AG20443 (cell line): Measurements from ENCODE around the gene NOL4L.
"Not testable (repeated sequence)": the region's sequence is repeated elsewhere in the genome, so short reads cannot be mapped to it uniquely, and the experiment has no call there.

Experiments used
- DNase-seq: peaks from one replicate; pipeline ENCODE4 v3.0.0; 2012; ENCODE audit warnings: low spot score, mixed read lengths

Gene NOL4L

GRCh38 chr20:32507998-32508774, 76.9 kb downstream of the NOL4L start:
- DNase-seq = no peak

- DNase-seq = no peak
Observed at GRCh38 chr20:32506721-32507120, 78.4 kb downstream of the NOL4L start.

GRCh38 chr20:32505723-32506473, 79.2 kb downstream of the NOL4L start:
- DNase-seq = no peak

- DNase-seq = no peak
Observed at GRCh38 chr20:32501709-32502108, 83.4 kb downstream of the NOL4L start.

- DNase-seq = no peak
Observed at GRCh38 chr20:32497589-32498224, 87.4 kb downstream of the NOL4L start.

GRCh38 chr20:32496811-32497533, 88.2 kb downstream of the NOL4L start:
- no peak for DNase-seq

- DNase-seq = no peak
Observed at GRCh38 chr20:32495949-32496348, 89.2 kb downstream of the NOL4L start.

GRCh38 chr20:32495217-32495565, 89.9 kb downstream of the NOL4L start:
- no peak for DNase-seq

GRCh38 chr20:32494483-32495216, 90.5 kb downstream of the NOL4L start:
- no peak for DNase-seq

- DNase-seq = no peak
Observed at GRCh38 chr20:32493356-32493755, 91.8 kb downstream of the NOL4L start.

- DNase-seq = not testable (repeated sequence)
Observed at GRCh38 chr20:32491764-32492151, 93.4 kb downstream of the NOL4L start.

GRCh38 chr20:32490942-32491763, 94.0 kb downstream of the NOL4L start:
- no peak for DNase-seq

GRCh38 chr20:32488066-32488838, 96.9 kb downstream of the NOL4L start:
- no peak for DNase-seq

- no peak for DNase-seq
Observed at GRCh38 chr20:32487381-32487780, 97.8 kb downstream of the NOL4L start.

GRCh38 chr20:32485770-32486478, 99.2 kb downstream of the NOL4L start:
- DNase-seq = no peak

GRCh38 chr20:32484958-32485769, 100.0 kb downstream of the NOL4L start:
- DNase-seq = peak; percentile 78

GRCh38 chr20:32484225-32484957, 100.7 kb downstream of the NOL4L start:
- peak; percentile 51 for DNase-seq
